DOHH2 (cell line): Measurements from ENCODE around the gene TSNAX.

Experiments used
- CTCF ChIP-seq: fragments of 200-600 bp; sonication (generic); IDR thresholded peaks from one replicate; pipeline ENCODE4 v1.5.1; 2014; ENCODE audit warnings: antibody characterized with exemption, mild to moderate bottlenecking, low read depth, low read length; ENCODE audit not compliant: poor library complexity, severe bottlenecking
- EZH2phosphoT487 ChIP-seq: fragments of 200-600 bp; sonication (generic); IDR thresholded peaks from 2 replicates; pipeline ENCODE4 v1.6.1; 2017; ENCODE audit warnings: borderline replicate concordance, mild to moderate bottlenecking, antibody characterized with exemption, low read length, moderate library complexity, mixed read lengths

GRCh38 chr1:231541842-231542241 is 13.4 kb downstream of the TSNAX start:
- TF ChIP-seq CTCF (no peak), EZH2phosphoT487 (no peak)
